ENCODE measurements around the gene SCN3A.

DNA sequence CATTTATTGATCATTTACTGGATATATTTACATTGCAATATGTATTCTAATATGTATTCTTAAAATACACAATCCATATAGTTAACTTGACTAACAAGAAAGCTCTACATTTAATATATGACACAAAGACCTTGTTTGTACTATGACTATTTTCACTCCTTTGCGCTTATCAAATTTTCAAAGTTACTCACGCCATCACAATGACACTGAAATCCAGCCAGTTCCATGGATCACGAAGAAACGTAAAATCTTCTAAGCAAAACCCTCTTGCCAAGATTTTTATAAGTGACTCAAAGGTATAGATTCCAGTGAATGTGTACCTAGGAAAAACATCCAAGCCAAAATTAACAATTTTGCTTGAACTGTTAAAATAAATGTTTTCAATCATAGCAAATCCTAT lies 39.6 kb downstream of the SCN3A start:
- TF ChIP-seq EZH2 (IDR thresholded peaks at IDR 0.05; ENCODE audit: low read length) = no peak
- TF ChIP-seq, protein P1, sequence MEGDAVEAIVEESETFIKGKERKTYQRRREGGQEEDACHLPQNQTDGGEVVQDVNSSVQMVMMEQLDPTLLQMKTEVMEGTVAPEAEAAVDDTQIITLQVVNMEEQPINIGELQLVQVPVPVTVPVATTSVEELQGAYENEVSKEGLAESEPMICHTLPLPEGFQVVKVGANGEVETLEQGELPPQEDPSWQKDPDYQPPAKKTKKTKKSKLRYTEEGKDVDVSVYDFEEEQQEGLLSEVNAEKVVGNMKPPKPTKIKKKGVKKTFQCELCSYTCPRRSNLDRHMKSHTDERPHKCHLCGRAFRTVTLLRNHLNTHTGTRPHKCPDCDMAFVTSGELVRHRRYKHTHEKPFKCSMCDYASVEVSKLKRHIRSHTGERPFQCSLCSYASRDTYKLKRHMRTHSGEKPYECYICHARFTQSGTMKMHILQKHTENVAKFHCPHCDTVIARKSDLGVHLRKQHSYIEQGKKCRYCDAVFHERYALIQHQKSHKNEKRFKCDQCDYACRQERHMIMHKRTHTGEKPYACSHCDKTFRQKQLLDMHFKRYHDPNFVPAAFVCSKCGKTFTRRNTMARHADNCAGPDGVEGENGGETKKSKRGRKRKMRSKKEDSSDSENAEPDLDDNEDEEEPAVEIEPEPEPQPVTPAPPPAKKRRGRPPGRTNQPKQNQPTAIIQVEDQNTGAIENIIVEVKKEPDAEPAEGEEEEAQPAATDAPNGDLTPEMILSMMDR (optimal IDR thresholded peaks at IDR 0.05 in 1 of 3, IDR thresholded peaks at IDR 0.05 in 1 of 3, conservative IDR thresholded peaks at IDR 0.05 in 1 of 3; ENCODE audit: extremely low read depth in 1 of 3, insufficient read depth in 2 of 3, low read length in 3 of 3) = no peak
